Stomach (tissue), 4 donors: ENCODE data around the gene DPYSL3.

Experiments
- EP300 ChIP-seq: sonication (generic); formaldehyde crosslinking; IDR thresholded peaks from one replicate; pipeline ENCODE4 v1.6.1; 2017; ENCODE audit warnings: antibody characterized with exemption
- POLR2A ChIP-seq, 4 donors: fragments of 450-650 bp; IDR thresholded peaks; one replicate each; pipeline ENCODE4 v1.6.1; 2016; ENCODE audit warnings: antibody characterized with exemption in 4 of 4, control low read depth in 2 of 4, mild to moderate bottlenecking in 1 of 4, moderate library complexity in 1 of 4
- POLR2AphosphoS5 ChIP-seq, 3 donors: sonication (generic); formaldehyde crosslinking; IDR thresholded peaks; one replicate each; pipeline ENCODE4 v1.6.1; 2016; ENCODE audit warnings: antibody characterized with exemption in 3 of 3
- TF ChIP-seq, protein P1 (sequence below), 7 experiments: fragments of 450-650 bp in 4 of 7; fragments of 200-600 bp in 3 of 7; sonication (generic) in 3 of 7; IDR thresholded peaks; one replicate each; pipeline ENCODE4 v1.5.1; 2016 to 2019; ENCODE audit warnings: antibody characterized with exemption in 7 of 7, control low read depth in 2 of 7, mild to moderate bottlenecking in 1 of 7

- TF ChIP-seq POLR2A (IDR thresholded peaks at IDR 0.05) (no peak), POLR2AphosphoS5 (IDR thresholded peaks at IDR 0.05) (no peak), EP300 (no peak)
- TF ChIP-seq, protein P1, sequence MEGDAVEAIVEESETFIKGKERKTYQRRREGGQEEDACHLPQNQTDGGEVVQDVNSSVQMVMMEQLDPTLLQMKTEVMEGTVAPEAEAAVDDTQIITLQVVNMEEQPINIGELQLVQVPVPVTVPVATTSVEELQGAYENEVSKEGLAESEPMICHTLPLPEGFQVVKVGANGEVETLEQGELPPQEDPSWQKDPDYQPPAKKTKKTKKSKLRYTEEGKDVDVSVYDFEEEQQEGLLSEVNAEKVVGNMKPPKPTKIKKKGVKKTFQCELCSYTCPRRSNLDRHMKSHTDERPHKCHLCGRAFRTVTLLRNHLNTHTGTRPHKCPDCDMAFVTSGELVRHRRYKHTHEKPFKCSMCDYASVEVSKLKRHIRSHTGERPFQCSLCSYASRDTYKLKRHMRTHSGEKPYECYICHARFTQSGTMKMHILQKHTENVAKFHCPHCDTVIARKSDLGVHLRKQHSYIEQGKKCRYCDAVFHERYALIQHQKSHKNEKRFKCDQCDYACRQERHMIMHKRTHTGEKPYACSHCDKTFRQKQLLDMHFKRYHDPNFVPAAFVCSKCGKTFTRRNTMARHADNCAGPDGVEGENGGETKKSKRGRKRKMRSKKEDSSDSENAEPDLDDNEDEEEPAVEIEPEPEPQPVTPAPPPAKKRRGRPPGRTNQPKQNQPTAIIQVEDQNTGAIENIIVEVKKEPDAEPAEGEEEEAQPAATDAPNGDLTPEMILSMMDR (IDR thresholded peaks at IDR 0.05): no peak
Measured at GRCh38 chr5:147552897-147553296, 43.0 kb upstream of the DPYSL3 start.
